ENCODE data around the gene SLIT3. TPM values are rescaled to one million over a fixed set of nuclear protein-coding genes. Genes with fewer than 3 reads are reported as not detected.

Gene SLIT3
- total RNA-seq, 1 experiment from 2014 or later, result 0.10 TPM

GRCh38 chr5:168813184-168813968 lies 487.6 kb downstream of the SLIT3 start:
- BruUV-seq (replicated peaks), result no TSS peak
- Histone ChIP-seq H3K4me1 (ENCODE audit: control insufficient read depth in 1 of 2, insufficient read depth in 2 of 2, low read length in 2 of 2) (no peaks in the 10 kb centered on the region), H3K9me2 (ENCODE audit: insufficient read depth) (no peaks in the 10 kb centered on the region), H3K9ac (ENCODE audit: low read length) (no peak overlapping the region), H4K20me1 (ENCODE audit: insufficient read depth) (no peaks in the 10 kb centered on the region), H3K79me2 (ENCODE audit: insufficient read depth, low read length) (no peaks in the 10 kb centered on the region), H2AFZ (ENCODE audit: low read depth, low read length, poor library complexity, severe bottlenecking) (no peak overlapping the region), H3K4me2 (ENCODE audit: low read length) (no peak overlapping the region), H3K9me3 (ENCODE audit: control insufficient read depth in 1 of 2, insufficient read depth in 1 of 2, low read depth in 1 of 2, low read length in 2 of 2) (no peaks in the 10 kb centered on the region), H3K27ac (ENCODE audit: low read depth, low read length) (no peak overlapping the region), H3K36me3 (ENCODE audit: control insufficient read depth in 1 of 2, insufficient read depth in 2 of 2, low read length in 2 of 2) (no peaks in the 10 kb centered on the region), H3K27me3 (ENCODE audit: insufficient read depth, low read length) (peaks cover 88% of the 10 kb centered on the region), H3K4me3 (replicated peaks in 1 of 2; ENCODE audit: low read depth in 1 of 2, low read length in 2 of 2) (no peak overlapping the region)
- POLR2A ChIA-PET, result no interaction called here
- TF ChIP-seq MAX (IDR thresholded peaks at IDR 0.05) (no peak), POLR2A (IDR thresholded peaks at IDR 0.05; ENCODE audit: borderline replicate concordance, extremely low read depth, insufficient read depth, insufficient read length) (no peak), FOSL1 (IDR thresholded peaks at IDR 0.05; ENCODE audit: low read depth) (no peak), ATF3 (IDR thresholded peaks at IDR 0.05) (no peak), RAD21 (IDR thresholded peaks at IDR 0.05; ENCODE audit: low read depth) (no peak), YY1 (IDR thresholded peaks at IDR 0.05; ENCODE audit: extremely low read depth, insufficient replicate concordance, low read depth, low read length) (no peak), JUND (IDR thresholded peaks at IDR 0.05) (no peak), REST (IDR thresholded peaks at IDR 0.05; ENCODE audit: low read depth) (no peak), SP1 (IDR thresholded peaks at IDR 0.05; ENCODE audit: low read depth) (no peak), SIN3A (IDR thresholded peaks at IDR 0.05; ENCODE audit: low read depth) (no peak), SRF (IDR thresholded peaks at IDR 0.05; ENCODE audit: low read depth) (no peak), ZNF274 (IDR thresholded peaks at IDR 0.05; ENCODE audit: low read depth, low read length) (no peak), POLR2AphosphoS5 (IDR thresholded peaks at IDR 0.05; ENCODE audit: low read depth, low read length) (no peak), TCF7L2 (IDR thresholded peaks at IDR 0.05; ENCODE audit: borderline replicate concordance, extremely low read depth, insufficient read depth, insufficient read length) (no peak), EZH2 (IDR thresholded peaks at IDR 0.05) (no peak), CTCF (IDR thresholded peaks at IDR 0.05 in 2 of 3, conservative IDR thresholded peaks at IDR 0.05 in 1 of 3; ENCODE audit: borderline replicate concordance in 1 of 3, insufficient read depth in 1 of 3, low read depth in 2 of 3, low read length in 2 of 3) (no peak), ZFX (IDR thresholded peaks at IDR 0.05) (no peak), EZH2phosphoT487 (IDR thresholded peaks at IDR 0.05; ENCODE audit: borderline replicate concordance) (no peak)
- no peak for DNase-seq (ENCODE audit: low read depth, low spot score)
- CTCF ChIA-PET, result no interaction called here
- RAD21 ChIA-PET (ENCODE audit: low non-redundant PET in 1 of 2, low total read pairs in 2 of 2, uncharacterized antibody in 2 of 2, unreplicated experiment in 2 of 2), result no interaction called here
- no peak for ATAC-seq
- intact Hi-C loops (cut with micrococcal nuclease), result no loop called here

Data from HCT116 (cell line).